Stimulated activated memory B cell treated with anti-CD40 and anti-IgM and Interleukin-4, amounts not matched to agents 10 μg/mL and 1 μg/mL and 100 μg/mL, for 72 hours (primary cell): ENCODE measurements around the gene SPN.
"Not testable (repeated sequence)": the region's sequence is repeated elsewhere in the genome, so short reads cannot be mapped to it uniquely, and the experiment has no call there.

ENCODE experiments used
- ATAC-seq: fragments of 150-1000 bp; cut with Tn5 transposase; 2 replicates; pipeline ENCODE4 v1.10.0; 2021
- H3K27ac Mint-ChIP-seq: one replicate; pipeline ENCODE4 v1.8.0; 2022; ENCODE audit warnings: mild to moderate bottlenecking, mixed read lengths
- H3K27me3 Mint-ChIP-seq: one replicate; pipeline ENCODE4 v1.8.0; 2022; ENCODE audit warnings: mixed read lengths
- H3K36me3 Mint-ChIP-seq: one replicate; pipeline ENCODE4 v1.8.0; 2022; ENCODE audit warnings: mixed read lengths
- H3K4me1 Mint-ChIP-seq: one replicate; pipeline ENCODE4 v1.8.0; 2022; ENCODE audit warnings: mixed read lengths
- H3K4me3 Mint-ChIP-seq: one replicate; pipeline ENCODE4 v1.8.0; 2022; ENCODE audit warnings: mild to moderate bottlenecking, moderate library complexity, mixed read lengths
- H3K9me3 Mint-ChIP-seq: one replicate; pipeline ENCODE4 v1.8.0; 2022; ENCODE audit warnings: mixed read lengths

The SPN gene, protein sequence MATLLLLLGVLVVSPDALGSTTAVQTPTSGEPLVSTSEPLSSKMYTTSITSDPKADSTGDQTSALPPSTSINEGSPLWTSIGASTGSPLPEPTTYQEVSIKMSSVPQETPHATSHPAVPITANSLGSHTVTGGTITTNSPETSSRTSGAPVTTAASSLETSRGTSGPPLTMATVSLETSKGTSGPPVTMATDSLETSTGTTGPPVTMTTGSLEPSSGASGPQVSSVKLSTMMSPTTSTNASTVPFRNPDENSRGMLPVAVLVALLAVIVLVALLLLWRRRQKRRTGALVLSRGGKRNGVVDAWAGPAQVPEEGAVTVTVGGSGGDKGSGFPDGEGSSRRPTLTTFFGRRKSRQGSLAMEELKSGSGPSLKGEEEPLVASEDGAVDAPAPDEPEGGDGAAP

DNA sequence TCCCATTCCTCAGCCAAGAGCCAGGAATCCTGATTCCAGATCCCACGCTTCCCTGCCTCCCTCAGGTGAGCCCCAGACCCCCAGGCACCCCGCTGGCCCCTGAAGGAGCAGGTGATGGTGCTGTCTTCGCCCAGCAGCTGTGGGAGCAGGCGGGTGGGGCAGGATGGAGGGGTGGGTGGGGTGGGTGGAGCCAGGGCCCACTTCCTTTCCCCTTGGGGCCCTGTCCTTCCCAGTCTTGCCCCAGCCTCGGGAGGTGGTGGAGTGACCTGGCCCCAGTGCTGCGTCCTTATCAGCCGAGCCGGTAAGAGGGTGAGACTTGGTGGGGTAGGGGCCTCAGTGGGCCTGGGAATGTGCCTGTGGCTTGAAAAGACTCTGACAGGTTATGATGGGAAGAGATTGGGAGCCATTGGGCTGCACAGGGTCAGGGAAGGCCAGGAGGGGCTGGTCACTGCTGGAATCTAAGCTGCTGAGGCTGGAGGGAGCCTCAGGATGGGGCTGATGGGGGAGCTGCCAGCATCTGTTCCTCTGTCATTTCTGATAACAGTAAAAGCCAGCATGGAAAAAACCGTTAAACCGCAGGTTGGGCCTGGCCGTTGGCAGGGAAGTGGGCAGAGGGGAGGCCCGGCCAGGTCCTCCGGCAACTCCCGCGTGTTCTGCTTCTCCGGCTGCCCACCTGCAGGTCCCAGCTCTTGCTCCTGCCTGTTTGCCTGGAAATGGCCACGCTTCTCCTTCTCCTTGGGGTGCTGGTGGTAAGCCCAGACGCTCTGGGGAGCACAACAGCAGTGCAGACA is at the start of gene SPN:
Gene SPN, plus strand, starts transcription at position 232 of the 791 bp plus-strand sequence. Its CDS starts 482 bp downstream, at position 714.
- Mint-ChIP-seq H3K4me3 (peak within 1 kb of the TSS; percentile 66), H3K36me3 (no peaks in the 10 kb centered on the region), H3K27ac (peak within 1 kb of the TSS; percentile 91), H3K4me1 (peaks cover 69% of the 10 kb centered on the region), H3K27me3 (no peaks in the 10 kb centered on the region), H3K9me3 (no peaks in the 10 kb centered on the region)
- no peak for ATAC-seq

DNA sequence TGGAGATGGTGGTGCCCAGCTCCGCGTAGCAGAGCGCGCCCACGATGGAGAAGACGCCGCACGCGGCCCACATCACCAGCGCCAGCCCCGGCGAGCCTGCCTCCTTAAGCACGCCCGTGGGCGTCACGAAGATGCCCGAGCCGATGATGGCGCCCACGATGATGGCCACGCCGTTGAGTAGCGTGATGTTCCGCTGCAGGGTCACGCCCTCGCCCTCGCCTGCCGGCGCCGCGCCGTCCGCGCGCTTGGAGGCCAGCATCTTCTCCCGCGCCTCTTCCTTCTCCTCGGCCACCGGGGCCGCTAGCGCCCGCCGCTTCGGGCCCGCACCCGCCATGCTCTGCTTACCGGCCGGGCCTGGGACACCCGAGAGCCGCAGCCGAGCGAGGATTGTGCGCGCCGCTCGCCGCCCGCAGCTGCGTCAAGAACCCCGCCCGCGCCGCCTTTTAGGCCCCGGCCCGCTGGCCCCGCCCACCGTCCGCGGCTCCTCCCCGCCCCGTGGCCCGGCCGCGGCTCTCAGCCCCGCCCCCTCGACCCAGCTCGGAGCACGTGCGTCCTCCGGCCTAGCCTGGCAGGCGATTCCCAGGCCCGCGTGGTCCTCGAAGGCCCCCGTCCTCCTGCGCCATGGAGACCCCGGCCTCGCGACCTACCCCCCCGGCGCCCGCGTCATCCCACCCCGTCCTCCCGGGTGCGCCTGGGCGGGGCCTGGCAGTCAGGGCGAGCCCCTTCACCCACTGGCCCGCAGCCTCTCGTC is 49.6 kb upstream of the SPN start:
- Mint-ChIP-seq H3K4me1 (peaks cover 29% of the 10 kb centered on the region), H3K4me3 (peak overlapping the region; percentile 97), H3K27ac (peak overlapping the region; percentile 97)
- not testable (repeated sequence) for H3K27me3 Mint-ChIP-seq, H3K36me3 Mint-ChIP-seq, H3K9me3 Mint-ChIP-seq
- ATAC-seq: peak; percentile 83

DNA sequence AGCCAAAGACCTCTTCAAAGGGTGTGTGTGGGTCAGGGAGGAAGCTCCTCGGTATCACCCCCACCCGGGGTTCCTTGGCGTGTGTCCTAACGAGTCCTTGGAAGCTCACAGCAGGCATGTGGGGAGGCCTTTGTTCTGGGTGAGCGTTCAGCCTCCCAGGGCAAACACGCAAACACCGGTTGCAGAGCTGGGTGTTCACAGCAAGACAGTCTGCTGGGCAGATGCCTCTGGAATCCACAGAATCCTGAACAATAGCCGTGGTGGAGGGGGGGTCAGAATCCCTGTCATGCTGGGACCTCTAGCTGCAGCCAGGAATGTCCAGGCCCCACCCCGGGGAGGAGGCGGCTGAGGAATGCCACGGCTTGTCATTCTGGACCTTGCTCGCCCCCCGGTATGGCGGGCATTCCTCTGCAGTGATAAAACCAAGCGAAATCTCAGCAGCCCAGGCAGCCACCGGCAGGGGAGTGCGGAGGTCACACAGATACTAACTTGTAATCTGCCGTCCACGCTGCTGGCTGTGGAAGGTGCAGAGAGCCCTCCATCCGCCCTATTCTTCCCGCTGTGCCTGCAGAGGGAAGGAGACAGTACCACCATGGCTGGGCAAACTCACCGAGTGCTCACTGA is 48.2 kb upstream of the SPN start:
- H3K9me3 Mint-ChIP-seq, H3K4me3 Mint-ChIP-seq, H3K27me3 Mint-ChIP-seq, H3K36me3 Mint-ChIP-seq, H3K27ac Mint-ChIP-seq, ATAC-seq: not testable (repeated sequence)
- peaks cover 17% of the 10 kb centered on the region for H3K4me1 Mint-ChIP-seq

DNA sequence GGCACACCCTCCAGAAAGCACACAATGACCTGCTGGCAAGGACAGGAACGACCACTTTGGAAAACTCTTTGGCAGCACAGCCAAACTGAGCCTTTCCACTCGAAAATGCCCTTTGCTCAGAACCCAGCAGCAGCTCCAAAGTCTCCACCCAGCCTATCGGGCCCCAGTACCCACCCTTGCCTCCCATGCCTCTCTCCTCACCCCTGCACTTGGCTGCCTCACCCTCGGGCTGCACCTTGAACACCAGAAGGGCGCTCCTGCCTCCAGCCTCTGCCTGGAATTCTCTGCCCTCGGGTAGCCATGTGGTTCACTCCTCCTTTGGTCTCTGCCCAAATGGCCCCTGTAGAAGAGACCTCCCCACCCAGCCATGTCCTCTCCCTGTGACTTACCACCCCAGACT is 46.9 kb upstream of the SPN start:
- H3K9me3 Mint-ChIP-seq, H3K27ac Mint-ChIP-seq, H3K4me3 Mint-ChIP-seq, H3K27me3 Mint-ChIP-seq, ATAC-seq, H3K36me3 Mint-ChIP-seq: not testable (repeated sequence)
- H3K4me1 Mint-ChIP-seq: peaks cover 15% of the 10 kb centered on the region

DNA sequence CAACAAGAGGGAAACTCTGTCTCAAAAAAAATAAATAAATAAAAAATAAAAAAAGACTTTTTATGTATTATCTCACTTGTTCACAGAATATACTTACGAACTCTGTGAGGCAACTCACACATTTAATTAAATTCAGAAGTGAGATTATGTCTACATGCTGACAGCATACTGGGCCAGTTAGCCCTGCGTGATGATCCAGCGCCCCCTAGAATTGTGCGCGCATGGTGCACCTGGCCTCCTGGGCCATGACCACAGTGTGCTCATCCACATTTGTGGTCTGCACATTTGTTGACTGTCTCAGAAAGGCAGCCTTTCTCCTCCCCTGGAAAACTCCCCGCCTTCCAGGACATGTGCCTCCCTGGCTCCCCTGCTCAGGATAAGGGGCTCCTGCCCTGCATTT is 42.5 kb upstream of the SPN start:
- not testable (repeated sequence) for ATAC-seq, H3K9me3 Mint-ChIP-seq, H3K36me3 Mint-ChIP-seq, H3K4me3 Mint-ChIP-seq, H3K27ac Mint-ChIP-seq, H3K27me3 Mint-ChIP-seq, H3K4me1 Mint-ChIP-seq

DNA sequence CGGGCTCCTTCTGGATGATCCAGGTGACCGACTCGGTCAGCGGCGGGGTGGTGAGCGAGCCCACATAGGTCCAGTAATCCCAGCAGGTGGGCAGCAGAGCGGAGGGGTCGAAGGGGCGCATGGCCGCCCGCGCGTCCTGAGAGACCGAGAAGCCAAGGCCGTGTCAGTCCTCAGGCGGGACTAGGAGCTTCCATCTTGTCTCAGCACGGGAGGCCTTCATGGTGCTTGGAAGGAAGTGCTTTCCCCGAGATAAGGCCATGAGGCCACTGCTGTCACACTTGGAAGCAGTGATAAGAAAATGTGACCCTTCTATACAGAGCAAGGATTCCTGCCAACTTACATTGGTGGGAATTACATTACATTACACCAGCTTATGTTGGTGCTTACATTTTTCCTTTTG is 40.3 kb upstream of the SPN start:
- ATAC-seq, H3K27ac Mint-ChIP-seq, H3K4me1 Mint-ChIP-seq, H3K36me3 Mint-ChIP-seq, H3K9me3 Mint-ChIP-seq, H3K4me3 Mint-ChIP-seq, H3K27me3 Mint-ChIP-seq: not testable (repeated sequence)

DNA sequence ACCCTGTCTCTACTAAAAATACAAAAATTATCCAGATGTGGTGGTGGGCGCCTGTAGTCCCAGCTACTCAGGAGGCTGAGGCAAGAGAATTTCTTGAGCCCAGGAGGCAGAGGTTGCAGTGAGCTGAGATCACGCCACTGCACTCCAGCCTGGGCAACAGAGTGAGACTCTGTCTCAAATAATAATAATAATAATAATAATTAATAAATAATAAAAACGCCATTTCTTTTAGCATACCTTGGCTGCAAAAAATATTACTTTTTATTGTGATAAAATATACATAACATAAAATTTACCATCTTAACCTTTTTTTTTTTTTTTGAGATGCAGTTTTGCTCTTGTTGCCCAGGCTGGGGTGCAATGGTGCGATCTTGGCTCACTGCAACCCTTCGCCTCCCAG is 39.8 kb upstream of the SPN start:
- H3K27ac Mint-ChIP-seq, H3K27me3 Mint-ChIP-seq, H3K9me3 Mint-ChIP-seq, H3K36me3 Mint-ChIP-seq, H3K4me3 Mint-ChIP-seq, ATAC-seq, H3K4me1 Mint-ChIP-seq: not testable (repeated sequence)

DNA sequence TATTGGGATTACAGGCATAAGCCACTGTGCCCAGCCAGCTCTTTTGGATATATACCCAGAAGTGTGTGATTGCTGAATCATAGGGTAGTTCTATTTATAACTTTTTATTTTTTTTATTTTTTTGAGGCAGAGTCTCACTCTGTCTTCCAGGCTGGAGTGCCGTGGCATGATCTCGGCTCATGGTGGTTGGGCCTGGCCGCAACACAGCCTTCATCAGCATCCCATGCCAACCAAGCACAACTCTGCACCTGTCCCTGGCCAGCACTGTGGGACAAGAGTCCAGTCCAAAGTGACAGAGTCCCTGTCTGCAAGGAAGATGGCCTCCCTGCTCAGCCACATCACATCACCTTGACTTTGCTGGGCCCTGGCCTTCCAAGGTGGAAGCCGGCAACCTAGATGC is 37.9 kb upstream of the SPN start:
- H3K36me3 Mint-ChIP-seq, ATAC-seq, H3K4me1 Mint-ChIP-seq, H3K4me3 Mint-ChIP-seq, H3K27me3 Mint-ChIP-seq, H3K9me3 Mint-ChIP-seq, H3K27ac Mint-ChIP-seq: not testable (repeated sequence)

DNA sequence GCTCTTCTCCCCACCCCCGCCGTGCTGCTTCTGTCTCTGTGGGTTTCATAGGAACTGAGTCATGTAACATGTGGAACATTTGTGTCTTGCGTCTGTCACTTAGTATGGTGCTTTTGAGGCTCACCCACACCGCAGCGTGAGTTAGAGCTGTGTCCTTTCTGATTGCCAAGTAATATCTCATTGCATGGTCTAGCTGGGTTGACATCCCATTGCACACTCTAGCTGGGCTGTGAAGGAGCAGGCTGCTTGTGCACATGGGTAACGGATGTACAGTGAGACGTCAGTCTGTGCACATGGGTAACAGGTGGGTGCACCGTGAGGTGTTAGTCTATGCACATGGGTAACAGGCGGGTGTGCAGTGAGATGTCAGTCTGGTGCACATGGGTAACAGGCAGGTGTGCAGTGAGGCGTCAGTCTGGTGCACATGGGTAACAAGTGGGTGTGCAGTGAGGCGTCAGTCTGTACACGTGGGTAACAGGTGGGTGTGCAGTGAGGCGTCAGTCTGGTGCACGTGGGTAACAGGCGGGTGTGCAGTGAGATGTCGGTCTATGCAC is 36.2 kb upstream of the SPN start:
- H3K27ac Mint-ChIP-seq: peak overlapping the region; percentile 89
- not testable (repeated sequence) for H3K9me3 Mint-ChIP-seq, H3K27me3 Mint-ChIP-seq, H3K4me1 Mint-ChIP-seq, H3K36me3 Mint-ChIP-seq
- H3K4me3 Mint-ChIP-seq: peak overlapping the region; percentile 16
- ATAC-seq: peak; percentile 93

DNA sequence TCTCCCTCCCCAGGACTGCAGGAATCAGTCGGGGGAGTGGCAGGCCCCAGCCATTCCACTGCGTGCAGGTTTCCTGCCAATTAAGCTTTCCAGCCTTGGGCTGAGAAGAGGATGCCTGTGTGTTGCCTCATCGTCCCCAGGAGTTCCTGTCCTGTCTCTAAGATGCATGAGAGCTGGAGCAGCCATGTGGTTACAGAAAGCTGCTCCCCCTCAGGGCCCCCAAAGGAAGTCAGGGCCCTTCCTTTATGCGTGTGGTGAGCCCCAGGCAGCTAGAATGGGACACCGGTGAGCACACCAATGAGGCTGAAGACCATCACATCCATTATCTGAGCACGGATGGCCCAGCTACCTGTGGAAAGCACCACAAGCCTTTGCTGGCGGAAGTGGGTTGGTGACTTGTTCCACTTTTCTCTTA is 35.4 kb upstream of the SPN start:
- peak; percentile 84 for ATAC-seq
- H3K9me3 Mint-ChIP-seq, H3K36me3 Mint-ChIP-seq, H3K27me3 Mint-ChIP-seq, H3K4me3 Mint-ChIP-seq, H3K4me1 Mint-ChIP-seq: not testable (repeated sequence)
- H3K27ac Mint-ChIP-seq: peak overlapping the region; percentile 89

DNA sequence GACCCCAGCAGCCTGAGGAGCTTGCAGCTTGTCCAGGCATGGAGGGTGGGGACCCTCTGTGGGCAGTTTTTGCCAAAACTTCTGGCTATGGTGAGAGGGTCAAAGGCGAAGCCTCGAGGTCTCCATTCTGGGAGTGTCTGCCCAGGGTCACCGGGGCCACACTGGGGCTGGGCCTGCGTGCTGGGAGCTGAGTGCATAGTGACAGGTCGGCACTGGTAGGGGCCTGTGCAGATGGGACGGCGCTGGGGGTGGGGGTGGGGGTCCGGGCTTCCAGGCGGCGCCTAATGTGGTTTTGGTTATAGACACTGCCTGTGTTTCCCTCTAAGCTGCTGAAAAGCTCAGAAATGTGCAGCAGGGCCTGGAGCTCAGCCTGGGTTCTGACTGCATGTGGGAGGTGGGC is 34.3 kb upstream of the SPN start:
- not testable (repeated sequence) for H3K27ac Mint-ChIP-seq, H3K36me3 Mint-ChIP-seq, H3K4me3 Mint-ChIP-seq, ATAC-seq, H3K4me1 Mint-ChIP-seq, H3K27me3 Mint-ChIP-seq, H3K9me3 Mint-ChIP-seq

DNA sequence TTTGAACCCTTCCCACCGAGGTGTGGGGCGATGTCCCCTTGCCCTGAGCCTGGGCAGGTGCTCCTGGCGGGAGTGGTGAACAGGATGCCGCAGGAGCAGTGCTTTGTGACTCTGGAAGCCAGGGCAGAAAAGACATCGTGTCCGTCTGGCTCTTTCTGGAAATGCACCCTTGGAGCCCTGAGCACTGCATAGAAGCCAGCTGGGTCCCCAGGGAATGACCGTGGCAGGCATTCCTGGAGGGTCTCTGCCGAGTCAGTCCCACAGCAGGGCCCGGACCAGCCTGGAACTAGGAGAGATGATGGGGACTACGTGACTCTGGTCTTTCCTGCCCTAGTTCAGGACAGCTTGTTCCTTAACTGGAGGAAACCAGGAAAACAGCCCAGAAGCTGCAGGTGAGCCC is 33.7 kb upstream of the SPN start:
- H3K4me1 Mint-ChIP-seq, H3K36me3 Mint-ChIP-seq, H3K27ac Mint-ChIP-seq, H3K27me3 Mint-ChIP-seq, ATAC-seq, H3K4me3 Mint-ChIP-seq, H3K9me3 Mint-ChIP-seq: not testable (repeated sequence)

DNA sequence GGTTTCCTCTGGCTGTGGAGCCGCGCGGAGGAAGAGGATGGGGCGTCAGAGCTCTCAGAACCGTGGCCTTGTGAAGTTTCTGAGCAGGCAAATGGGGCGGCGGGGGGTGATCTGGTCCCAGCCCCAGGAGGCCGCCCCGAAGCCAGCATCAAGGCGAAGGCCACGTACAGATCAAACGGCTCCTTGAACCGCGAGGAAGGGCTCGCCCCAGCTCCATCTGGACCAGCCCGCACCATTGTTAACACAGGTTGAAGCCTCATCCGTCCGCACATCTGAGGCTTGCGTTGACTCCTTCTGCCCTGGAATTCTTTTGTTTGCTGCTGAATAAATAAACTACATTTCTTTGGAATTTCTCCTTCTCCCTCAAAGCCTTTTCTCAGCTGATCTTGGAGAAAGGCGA is 31.4 kb upstream of the SPN start:
- H3K36me3 Mint-ChIP-seq, H3K4me3 Mint-ChIP-seq, H3K9me3 Mint-ChIP-seq, H3K27me3 Mint-ChIP-seq, ATAC-seq, H3K4me1 Mint-ChIP-seq, H3K27ac Mint-ChIP-seq: not testable (repeated sequence)

DNA sequence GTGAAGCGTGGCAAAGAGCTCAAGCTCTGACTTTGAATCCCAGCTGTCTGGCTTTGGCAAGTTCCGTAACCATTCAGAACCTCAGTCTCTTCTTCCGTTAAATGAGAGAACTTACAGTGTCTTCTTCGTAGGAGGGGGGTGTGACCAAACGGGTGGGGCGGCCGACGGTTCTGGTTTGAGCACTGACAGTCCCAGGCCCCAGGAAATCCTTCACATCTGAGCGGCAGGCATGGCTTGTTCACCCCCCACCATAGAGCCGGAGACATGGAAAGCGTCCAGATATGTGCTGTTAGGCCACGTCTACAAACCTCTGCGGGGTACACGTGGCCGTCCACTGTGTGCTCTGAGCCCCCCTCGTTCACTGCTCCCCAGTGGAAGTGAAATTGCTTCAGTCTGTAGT is 27.1 kb upstream of the SPN start:
- not testable (repeated sequence) for H3K4me3 Mint-ChIP-seq, H3K27me3 Mint-ChIP-seq, H3K36me3 Mint-ChIP-seq, H3K9me3 Mint-ChIP-seq, H3K27ac Mint-ChIP-seq, H3K4me1 Mint-ChIP-seq, ATAC-seq

DNA sequence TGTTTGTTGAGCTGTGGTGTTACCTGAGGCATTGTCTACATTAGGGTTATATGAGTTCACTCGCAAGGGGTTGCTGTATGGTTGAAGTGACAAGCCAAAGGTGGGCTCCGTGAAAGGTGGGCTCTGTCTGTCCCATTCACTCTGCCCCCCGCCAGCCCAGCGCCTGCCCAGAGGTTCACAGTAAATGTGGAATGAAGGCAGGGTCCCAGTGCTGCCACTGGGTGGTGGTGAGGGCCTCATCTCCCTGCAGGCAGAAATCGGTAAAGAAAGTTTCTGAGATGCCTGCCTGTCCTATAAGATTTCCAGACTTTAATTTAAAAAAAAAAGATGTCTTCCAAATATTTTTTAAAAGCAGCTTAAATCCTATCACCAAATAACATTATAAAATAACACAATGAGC is 26.7 kb upstream of the SPN start:
- not testable (repeated sequence) for H3K27ac Mint-ChIP-seq, H3K36me3 Mint-ChIP-seq, ATAC-seq, H3K4me3 Mint-ChIP-seq, H3K9me3 Mint-ChIP-seq, H3K27me3 Mint-ChIP-seq
- peaks cover 13% of the 10 kb centered on the region for H3K4me1 Mint-ChIP-seq
